Astrocyte (in vitro differentiated cells and primary cell): ENCODE results near the gene RCOR1.

Experiments
- EZH2 ChIP-seq: IDR thresholded peaks from 2 replicates; pipeline ENCODE4 v1.6.1; 2012; ENCODE audit warnings: mild to moderate bottlenecking, low read length, inconsistent platforms; ENCODE audit not compliant: insufficient read depth
- TF ChIP-seq, protein P1 (sequence below): IDR thresholded peaks from 2 replicates; pipeline ENCODE4 v1.5.1; 2011; ENCODE audit warnings: low read depth, mild to moderate bottlenecking, inconsistent platforms, low read length, moderate library complexity; ENCODE audit not compliant: insufficient read depth

DNA sequence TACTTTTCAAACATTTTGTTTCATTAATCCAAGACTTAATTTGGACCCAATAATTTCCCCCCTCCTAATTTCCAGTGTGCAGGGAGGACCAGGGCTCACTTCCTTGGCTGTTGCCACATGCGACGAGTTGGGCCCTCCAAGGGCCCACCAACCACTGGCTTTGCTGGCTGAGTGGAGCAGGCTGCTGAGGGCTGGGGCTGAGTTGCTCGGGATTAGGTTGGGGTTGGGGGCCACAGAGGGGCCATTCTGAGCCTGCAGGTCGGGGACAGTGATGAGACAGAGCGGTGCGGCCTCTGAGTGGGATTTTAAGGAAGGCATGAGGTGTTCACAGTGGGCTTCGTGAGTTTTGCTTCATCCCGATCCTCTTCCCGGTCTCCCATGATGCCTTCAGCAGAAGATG is 178.7 kb downstream of the RCOR1 start:
- TF ChIP-seq, protein P1, sequence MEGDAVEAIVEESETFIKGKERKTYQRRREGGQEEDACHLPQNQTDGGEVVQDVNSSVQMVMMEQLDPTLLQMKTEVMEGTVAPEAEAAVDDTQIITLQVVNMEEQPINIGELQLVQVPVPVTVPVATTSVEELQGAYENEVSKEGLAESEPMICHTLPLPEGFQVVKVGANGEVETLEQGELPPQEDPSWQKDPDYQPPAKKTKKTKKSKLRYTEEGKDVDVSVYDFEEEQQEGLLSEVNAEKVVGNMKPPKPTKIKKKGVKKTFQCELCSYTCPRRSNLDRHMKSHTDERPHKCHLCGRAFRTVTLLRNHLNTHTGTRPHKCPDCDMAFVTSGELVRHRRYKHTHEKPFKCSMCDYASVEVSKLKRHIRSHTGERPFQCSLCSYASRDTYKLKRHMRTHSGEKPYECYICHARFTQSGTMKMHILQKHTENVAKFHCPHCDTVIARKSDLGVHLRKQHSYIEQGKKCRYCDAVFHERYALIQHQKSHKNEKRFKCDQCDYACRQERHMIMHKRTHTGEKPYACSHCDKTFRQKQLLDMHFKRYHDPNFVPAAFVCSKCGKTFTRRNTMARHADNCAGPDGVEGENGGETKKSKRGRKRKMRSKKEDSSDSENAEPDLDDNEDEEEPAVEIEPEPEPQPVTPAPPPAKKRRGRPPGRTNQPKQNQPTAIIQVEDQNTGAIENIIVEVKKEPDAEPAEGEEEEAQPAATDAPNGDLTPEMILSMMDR: no peak
- no peak for TF ChIP-seq EZH2
